GM03348 (cell line): ENCODE results near the gene IL1RL2.
A peak's percentile ranks its signal among the peaks of the same experiment; 100 is the strongest.

Experiments
- DNase-seq: peaks from one replicate; pipeline ENCODE4 v3.0.0; 2012; ENCODE audit warnings: low spot score

IL1RL2 gene

DNA sequence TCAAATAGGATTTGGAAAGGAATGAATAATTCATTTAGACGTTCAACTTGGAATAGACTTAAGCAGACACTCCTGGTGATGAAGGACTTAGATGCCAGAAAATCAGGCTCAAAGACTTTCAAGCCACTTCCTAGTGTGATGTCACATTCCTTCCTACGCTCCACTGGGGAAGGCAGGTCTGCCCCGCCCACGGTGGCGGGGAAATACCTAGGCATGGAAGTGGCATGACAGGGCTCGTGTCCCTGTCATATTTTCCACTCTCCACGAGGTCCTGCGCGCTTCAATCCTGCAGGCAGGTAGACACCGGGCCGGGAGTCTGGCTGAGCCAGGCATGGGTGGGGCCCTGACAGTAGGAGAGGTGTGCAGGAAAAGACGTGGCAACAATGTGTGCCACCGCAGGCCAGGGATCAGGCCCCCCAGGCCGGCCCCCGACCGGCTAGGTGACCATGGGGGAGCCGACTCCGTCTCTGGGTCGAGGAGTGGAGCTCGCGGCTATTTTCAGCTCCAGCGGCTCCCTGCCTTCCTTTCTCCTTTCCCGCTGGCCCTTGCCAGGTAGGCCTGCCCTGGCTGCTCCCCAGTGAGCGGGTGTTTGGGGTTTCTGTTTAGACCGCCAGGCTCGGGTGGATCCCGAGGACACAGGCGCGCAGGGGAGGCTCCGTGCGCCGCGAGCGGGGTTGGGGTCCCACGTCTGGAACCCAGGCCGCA is at the start of gene IL1RL2:
Gene IL1RL2 (plus strand): TSS at position 233 of the 705 bp plus-strand sequence. CDS start 845 bp downstream, outside the sequence.
- peak; percentile 27 for DNase-seq

DNA sequence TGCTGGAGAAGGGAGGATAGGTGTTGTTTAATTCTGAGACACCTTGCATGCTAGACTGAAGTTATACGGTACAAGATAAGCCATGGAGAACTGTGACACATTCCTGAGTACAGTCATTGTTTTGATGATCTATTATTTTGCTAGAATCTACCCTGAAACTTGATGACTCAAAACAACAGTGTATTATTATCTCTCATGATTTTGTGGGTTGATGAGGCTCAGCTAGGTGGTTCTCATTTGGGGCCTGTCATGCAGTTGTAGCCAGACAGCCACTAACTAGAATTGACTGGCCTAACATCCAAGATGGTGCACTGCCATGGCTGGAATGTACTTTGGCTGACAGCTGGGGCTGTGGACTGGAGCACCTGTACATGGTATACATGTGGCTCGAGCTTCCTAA is 49.7 kb upstream of the IL1RL2 start:
- DNase-seq: no peak

GRCh38 chr2:102138331-102138730 is 48.5 kb upstream of the IL1RL2 start:
- no peak for DNase-seq

- no peak for DNase-seq
These were observed 47.0 kb upstream of the IL1RL2 start for GRCh38 chr2:102139851-102140250.

GRCh38 chr2:102140377-102140776 is 46.4 kb upstream of the IL1RL2 start:
- DNase-seq: no peak

DNA sequence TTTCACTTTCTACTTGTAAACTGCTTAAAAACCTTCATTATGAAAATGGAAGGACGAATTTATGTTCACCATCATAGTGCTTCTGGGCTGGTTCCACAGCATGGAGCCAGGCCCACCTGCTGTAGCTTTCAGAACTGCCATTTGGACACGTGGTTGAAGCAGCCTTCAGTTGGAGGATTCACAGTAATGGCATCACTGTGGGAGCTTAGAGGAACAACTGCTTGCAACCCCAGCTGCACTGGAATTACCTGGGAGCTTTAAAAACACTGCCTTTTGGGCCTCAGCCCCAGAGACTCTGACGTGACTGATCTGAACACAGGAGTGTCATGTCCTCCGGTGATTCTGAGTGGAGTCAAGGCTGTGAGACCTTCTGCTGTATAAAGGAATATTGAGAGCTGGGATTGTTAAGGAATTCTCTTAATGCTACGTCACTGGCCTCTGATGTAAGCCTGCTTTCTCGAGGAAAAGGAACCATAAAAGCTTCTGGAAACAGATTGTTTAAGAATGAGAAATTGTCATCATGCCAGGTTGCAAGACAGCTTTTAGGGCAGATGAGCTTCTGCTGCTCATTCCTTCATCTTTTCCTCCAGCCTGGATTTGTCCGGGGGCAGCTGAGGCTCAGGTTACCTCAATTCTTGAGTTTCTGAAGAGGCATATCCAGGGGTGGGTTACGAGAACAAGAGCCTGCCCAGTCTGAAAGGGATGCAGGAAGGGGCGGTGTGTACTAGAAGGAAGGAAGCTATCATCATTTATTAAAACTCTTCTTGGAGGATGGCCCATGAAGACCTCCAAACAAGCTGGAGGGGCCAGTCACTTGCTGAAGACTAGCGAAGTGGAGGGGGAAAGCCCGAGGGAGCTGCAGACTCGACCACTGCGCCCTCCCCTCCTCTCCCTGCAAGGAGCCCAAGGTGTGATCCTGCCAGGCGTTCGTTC is 45.5 kb upstream of the IL1RL2 start:
- DNase-seq: peak; percentile 76

GRCh38 chr2:102141970-102142828 is 44.6 kb upstream of the IL1RL2 start, which contains the start of gene IL1R1:
TSS of gene IL1R1 (plus strand) at chr2:102142746. CDS start at chr2:102157725, 14,979 bp downstream.
- peak; percentile 96 for DNase-seq

GRCh38 chr2:102142829-102143449 is 43.9 kb upstream of the IL1RL2 start:
- no peak for DNase-seq

DNA sequence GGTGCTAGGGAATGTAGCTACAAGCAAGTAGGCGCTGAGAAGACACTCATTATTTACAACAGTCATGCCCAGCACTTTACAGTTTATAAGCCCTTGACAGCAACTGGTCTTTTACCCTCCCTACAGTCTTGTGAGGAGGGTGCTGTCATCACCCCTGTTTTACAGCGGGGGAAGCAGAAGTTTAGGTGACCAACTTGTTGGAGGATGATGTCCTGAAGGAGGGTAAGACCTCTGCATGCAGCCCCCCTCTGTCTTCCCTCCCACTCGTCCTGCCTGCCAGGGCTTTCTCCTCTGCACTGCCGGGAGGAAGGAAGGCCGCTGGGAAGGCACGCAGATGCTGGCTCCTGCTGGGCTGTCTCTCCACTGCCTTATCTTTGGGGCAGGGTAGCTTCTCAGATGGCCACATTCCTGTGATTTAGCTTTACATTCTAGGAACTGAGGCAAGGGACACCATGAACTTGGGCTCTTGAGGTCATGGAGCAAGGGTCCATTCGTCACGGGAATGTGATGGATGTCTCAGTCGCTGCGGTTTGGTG is 43.3 kb upstream of the IL1RL2 start:
- peak; percentile 57 for DNase-seq

DNA sequence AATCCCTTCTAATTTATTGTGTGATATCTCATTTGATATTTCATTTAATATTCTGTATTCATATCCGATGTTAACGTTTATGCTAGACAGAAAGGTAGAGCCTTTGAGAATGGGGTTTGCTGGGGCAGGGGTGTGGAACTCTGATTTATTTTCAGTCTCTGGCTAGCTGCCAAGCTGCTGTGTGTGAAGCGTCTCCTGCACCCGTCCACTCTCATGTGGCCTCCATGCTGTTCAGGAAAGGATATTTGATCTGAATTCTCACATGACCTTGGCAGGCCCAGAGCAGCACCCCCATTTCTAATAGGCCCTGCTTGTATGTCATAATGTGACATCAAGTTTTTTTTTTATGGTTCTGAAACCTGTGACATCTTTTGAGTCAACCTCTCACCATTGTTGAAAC is 42.7 kb upstream of the IL1RL2 start:
- no peak for DNase-seq

DNA sequence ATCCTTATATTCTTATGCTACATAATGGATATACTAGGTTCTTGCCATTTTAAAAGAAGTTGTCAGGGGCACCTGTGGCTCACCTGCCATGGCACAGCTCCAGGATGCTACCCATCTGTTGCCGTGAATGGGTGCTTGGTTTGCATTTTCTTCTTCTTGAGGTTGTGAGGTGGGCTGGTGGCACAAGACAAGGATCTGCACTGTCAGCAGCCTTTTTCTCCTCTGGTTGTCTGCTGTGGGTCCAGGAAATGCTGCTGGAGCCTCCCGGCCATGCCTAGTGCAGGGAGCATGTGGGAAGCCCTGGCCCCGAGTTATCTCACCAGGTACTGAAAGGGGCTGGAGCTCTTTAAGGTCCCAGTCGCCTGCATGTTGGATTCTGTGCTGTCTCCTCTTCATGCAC is 41.7 kb upstream of the IL1RL2 start:
- no peak for DNase-seq

- DNase-seq: no peak
These were observed 40.9 kb upstream of the IL1RL2 start for GRCh38 chr2:102145934-102146333.

DNA sequence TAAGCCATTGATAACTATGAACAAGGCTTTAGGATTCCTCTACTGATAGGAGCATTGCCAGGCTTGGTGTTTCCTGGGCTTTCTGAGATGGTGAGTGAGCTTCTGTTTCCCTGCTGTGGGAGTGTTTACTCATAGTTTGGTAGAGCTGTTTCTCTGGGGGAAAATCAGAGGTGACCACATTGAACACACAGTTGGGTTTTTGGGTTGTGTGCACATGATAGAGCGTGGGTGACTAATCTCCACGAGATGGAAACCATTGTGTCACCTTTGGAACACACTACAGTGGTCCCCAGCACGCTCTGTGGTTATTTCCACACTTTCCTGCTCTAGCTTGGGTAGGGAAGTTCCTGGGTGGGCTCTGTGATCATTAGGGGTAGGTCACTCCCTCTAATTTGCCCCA is 38.9 kb upstream of the IL1RL2 start:
- DNase-seq: no peak

DNA sequence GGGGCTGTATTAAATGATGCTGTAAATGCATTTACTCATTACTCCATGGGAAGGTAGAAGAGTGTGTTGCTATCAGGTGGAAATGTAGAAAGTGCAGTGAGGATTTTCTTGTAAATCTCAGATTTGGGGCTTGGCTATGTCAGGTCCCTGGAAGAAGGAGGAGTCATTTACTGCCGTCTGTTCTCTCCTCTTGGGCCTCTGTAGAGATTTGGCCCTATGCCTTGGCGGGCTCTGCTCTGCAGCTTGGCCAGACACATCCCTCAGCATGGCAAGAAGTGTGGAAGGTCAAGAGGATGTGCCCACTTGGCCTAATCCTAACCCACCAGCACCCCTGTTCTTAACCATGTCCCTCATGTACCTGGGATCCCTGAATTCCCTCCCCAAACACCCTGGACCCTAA is 37.6 kb upstream of the IL1RL2 start:
- no peak for DNase-seq

- no peak for DNase-seq
These were observed 37.0 kb upstream of the IL1RL2 start for GRCh38 chr2:102149644-102150455.

GRCh38 chr2:102154364-102154763 is 32.5 kb upstream of the IL1RL2 start:
- no peak for DNase-seq

DNA sequence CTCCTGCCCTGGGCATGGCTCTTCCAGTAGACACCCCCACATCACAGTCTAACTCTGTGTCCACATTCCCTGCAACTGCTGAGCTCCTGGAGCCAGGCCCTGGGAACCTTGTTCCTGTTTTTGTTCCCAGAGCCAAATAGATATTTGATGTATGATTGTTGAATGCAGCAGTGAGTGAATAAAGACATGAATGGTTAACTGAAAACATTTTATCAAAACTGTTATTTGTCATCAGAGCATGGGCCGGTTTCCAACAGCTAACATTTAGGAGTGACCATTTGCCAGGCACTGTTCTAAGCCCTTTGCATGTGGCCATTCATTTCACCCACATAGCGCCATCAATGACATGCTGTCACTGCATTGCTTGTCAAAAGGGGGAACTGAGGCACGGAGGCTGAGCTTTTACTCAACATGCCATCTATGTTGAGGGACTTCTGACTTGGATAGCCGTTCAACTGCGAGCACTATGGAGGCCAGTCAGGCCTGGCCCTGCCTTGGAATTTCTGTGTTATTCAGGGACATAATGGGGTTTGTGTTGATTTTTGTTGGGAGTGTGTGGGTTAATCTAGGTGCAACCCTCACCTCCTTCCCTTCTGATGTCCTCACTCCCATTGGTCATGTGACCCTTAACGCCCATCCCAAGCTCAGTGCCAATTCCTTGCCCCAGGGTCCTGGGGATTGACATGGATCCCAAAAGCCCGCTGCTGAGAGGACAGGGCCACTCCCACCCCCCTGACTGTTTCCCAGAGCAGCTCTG is 31.7 kb upstream of the IL1RL2 start:
- DNase-seq: no peak

GRCh38 chr2:102155703-102156515 is 30.9 kb upstream of the IL1RL2 start:
- DNase-seq: peak; percentile 49
